ENCODE results near the gene ING4.

Gene ING4

DNA sequence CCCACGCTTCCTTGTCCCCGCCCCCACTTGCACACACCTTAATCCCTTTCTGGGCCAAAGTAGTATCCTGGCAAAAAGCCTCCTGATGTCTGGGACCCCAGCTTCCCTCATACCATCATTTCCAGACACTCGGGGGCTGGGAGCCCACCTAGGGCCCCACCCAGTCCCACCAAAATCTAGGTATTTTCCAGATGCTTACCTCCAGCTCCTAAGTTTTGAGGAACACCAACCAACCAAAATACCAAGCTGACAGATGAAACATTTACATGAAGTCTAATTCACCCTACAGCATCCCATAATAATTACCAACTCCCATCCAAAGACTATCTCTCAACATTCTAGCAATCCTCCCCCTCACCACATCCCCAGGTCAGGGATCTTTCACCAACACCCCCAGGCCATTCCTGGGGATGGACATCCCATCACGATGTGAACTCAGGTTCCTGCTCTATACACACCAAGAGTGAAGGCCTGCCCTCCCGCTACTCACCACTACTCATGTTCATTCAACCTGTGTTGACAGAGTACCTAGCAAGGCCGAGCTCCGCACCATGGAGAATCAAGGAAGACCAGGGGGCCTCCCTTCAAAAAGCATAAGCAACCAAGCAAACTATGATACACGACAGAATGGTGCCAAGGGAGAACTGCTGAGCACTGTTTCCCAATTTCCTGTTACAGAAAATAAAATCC lies 54.2 kb downstream of the ING4 start:
- TF ChIP-seq CTCF (IDR thresholded peaks at IDR 0.05; ENCODE audit: low read depth, low read length, missing control alignments) = no peak
- DNase-seq (ENCODE audit: extremely low read depth, low read depth) = no peak
- H3K4me3 ChIP-seq (replicated peaks; ENCODE audit: low read depth, low read length) = no peak overlapping the region

DNA sequence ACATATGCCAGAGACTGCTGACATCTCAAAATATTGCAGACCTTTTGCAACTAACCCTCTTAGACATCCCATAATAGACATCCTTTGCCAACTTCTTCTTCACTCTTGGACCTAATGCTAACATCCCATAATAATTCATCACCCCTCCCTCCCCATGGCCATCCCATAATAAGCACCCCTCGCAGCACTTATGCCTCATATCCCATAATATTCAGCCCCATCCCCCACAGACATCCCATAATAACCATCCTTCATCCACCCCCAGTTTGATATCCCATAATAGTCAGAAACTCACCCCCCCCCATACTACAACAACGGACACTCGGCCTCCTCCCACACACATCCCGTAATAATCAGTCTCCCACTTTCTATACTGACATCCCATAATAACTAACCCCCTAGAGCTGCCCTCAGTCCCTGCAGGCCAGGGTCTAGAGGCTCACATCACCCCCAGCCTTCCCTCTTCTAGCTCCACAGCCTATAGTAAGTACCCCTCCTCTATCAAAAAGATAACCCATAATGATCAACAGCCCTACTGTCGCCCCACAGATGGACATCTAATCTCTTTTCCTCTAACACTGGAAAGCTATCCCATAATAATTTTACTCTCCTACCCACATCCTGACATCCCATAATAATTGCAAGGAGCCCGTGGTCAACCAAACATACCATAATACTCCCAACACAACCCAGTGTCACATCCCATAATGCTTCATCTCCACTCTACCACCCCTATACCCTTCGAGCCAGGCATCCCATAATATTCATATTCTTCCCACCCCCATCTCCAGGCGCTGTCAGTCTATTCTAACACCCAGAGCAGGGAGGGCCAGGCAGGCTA lies 54.9 kb downstream of the ING4 start:
- TF ChIP-seq CTCF (IDR thresholded peaks at IDR 0.05; ENCODE audit: low read depth, low read length, missing control alignments) = no peak
- DNase-seq (ENCODE audit: extremely low read depth, low read depth) = peak; percentile 54
- no peak overlapping the region for H3K4me3 ChIP-seq (replicated peaks; ENCODE audit: low read depth, low read length)

DNA sequence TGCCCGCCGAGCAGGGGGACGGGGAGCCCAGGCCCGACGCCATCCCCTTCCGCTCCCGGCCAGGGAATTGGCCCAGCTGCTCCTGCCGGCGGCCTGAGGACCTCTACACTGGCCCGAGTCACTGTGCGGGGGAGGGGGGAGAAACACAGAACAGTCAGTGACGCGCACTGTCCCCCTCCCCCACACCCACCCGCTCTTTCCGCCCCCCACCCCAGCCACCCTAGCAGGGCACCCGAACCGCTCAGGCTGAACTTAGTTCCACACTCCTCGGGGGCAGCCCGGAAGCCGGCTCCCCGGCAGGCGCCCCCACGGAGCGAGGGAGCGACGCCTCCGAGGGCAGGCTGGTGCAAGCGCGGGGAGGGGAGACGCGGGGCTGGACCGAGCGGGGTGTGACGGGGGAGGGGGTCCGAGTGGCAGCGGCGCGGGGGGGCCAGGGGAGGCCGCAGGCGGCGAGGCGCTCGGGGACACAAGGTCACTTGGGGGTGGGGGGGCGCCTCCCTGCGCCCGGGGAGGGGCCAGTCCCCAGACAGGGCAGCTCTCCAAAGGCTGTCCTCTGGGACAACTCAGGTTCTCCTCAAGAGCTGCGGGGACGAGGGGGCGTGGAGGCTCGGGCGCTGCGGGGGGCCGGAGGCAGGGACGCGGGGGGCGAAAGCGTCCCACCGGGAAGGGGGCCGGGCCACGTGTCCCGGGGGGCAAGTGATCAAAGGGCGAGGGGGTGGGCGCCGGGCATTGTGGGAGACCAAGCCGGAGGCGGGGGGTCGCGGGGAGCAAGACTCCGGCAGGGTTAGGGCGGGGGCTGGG lies 56.4 kb downstream of the ING4 start:
- no peak for DNase-seq (ENCODE audit: extremely low read depth, low read depth)
- no peak for TF ChIP-seq CTCF (IDR thresholded peaks at IDR 0.05; ENCODE audit: low read depth, low read length, missing control alignments)
- peak overlapping the region; percentile 93 for H3K4me3 ChIP-seq (replicated peaks; ENCODE audit: low read depth, low read length)

GRCh38 chr12:6605421-6606330 lies 57.2 kb downstream of the ING4 start:
- peak overlapping the region; percentile 93 for H3K4me3 ChIP-seq (replicated peaks; ENCODE audit: low read depth, low read length)
- no peak for DNase-seq (ENCODE audit: extremely low read depth, low read depth)
- no peak for TF ChIP-seq CTCF (IDR thresholded peaks at IDR 0.05; ENCODE audit: low read depth, low read length, missing control alignments)

- TF ChIP-seq CTCF (IDR thresholded peaks at IDR 0.05; ENCODE audit: low read depth, low read length, missing control alignments) = no peak
- peak overlapping the region; percentile 93 for H3K4me3 ChIP-seq (replicated peaks; ENCODE audit: low read depth, low read length)
- no peak for DNase-seq (ENCODE audit: extremely low read depth, low read depth)
Measured at GRCh38 chr12:6604259-6605029, 58.5 kb downstream of the ING4 start.
